Measurements from ENCODE around the gene RNF8. TPM values are rescaled to one million over a fixed set of nuclear protein-coding genes. Genes with fewer than 3 reads are reported as not detected.

RNF8 gene
- polyA plus RNA-seq, 3 donors: 4.2 to 4.9 (median 4.7) TPM

GRCh38 chr6:37357860-37358259, 4.1 kb downstream of the RNF8 start:
- Histone ChIP-seq H3K36me3 (replicated peaks in 1 of 2; ENCODE audit: control insufficient read depth in 1 of 2, insufficient read depth in 2 of 2, low read length in 2 of 2) (peaks cover 12 to 29% of the 10 kb centered on the region in 2 donors), H4K20me1 (ENCODE audit: insufficient read depth, low read length) (no peaks in the 10 kb centered on the region), H3K4me3 (replicated peaks in 1 of 3; ENCODE audit: low read depth in 2 of 3, low read length in 3 of 3) (no peak overlapping the region), H3K27me3 (ENCODE audit: control insufficient read depth in 2 of 2, insufficient read depth in 2 of 2, low read length in 2 of 2) (no peaks in the 10 kb centered on the region), H3K9ac (ENCODE audit: insufficient read depth, low read length, poor library complexity, severe bottlenecking) (no peak overlapping the region), H2AFZ (ENCODE audit: insufficient read depth, low read depth, low read length, poor library complexity, severe bottlenecking) (no peak overlapping the region), H3K79me2 (ENCODE audit: insufficient read depth, low read length) (peaks cover 40% of the 10 kb centered on the region), H3K4me1 (ENCODE audit: control insufficient read depth in 1 of 2, insufficient read depth in 2 of 2, low read length in 2 of 2) (peaks cover 11 to 15% of the 10 kb centered on the region in 2 donors), H3K27ac (ENCODE audit: low read depth in 1 of 2, low read length in 2 of 2) (no peak overlapping the region), H3K4me2 (replicated peaks; ENCODE audit: extremely low read depth, low read length, poor library complexity, severe bottlenecking) (no peak overlapping the region), H3K9me3 (replicated peaks in 1 of 2; ENCODE audit: control insufficient read depth in 1 of 2, insufficient read depth in 1 of 2, low read length in 2 of 2) (no peaks in the 10 kb centered on the region)
- Mint-ChIP-seq H3K27me3 (ENCODE audit: low read depth in 3 of 3) (peaks cover 8 to 18% (median 11%) of the 10 kb centered on the region in 3 donors), H3K9me3 (no peaks in the 10 kb centered on the region), H3K4me3 (no peak overlapping the region), H3K27ac (peak overlapping the region in 1 of 7 donors; percentile 15), H3K4me1 (peaks cover 27% of the 10 kb centered on the region), H3K36me3 (peaks cover 22 to 25% of the 10 kb centered on the region in 2 donors)
- no CpG with 5 or more reads among the region's 2 CpGs for WGBS (ENCODE audit: insufficient coverage)
- no peak for DNase-seq
- TF ChIP-seq, protein P1, sequence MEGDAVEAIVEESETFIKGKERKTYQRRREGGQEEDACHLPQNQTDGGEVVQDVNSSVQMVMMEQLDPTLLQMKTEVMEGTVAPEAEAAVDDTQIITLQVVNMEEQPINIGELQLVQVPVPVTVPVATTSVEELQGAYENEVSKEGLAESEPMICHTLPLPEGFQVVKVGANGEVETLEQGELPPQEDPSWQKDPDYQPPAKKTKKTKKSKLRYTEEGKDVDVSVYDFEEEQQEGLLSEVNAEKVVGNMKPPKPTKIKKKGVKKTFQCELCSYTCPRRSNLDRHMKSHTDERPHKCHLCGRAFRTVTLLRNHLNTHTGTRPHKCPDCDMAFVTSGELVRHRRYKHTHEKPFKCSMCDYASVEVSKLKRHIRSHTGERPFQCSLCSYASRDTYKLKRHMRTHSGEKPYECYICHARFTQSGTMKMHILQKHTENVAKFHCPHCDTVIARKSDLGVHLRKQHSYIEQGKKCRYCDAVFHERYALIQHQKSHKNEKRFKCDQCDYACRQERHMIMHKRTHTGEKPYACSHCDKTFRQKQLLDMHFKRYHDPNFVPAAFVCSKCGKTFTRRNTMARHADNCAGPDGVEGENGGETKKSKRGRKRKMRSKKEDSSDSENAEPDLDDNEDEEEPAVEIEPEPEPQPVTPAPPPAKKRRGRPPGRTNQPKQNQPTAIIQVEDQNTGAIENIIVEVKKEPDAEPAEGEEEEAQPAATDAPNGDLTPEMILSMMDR (IDR thresholded peaks at IDR 0.05): no peak
- intact Hi-C loops (cut with micrococcal nuclease): no loop called here

DNA sequence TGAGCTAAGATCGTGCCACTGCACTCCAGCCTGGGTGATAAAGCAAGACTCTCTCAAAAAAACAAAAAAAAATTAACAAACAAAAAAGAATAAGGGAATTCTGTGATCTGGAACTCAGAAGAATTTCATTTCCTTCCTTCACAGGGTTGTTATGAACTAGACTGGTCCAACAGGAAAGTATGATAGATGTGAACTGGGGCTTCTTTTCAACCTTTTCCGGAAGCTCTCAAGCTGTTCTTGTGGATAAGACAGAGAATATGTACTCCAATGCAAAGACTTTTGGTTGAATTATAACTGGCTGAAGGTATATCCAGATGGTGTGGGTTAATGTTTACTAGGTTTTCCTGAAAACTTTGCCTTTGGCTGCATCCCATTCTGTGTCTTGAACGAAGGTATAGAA, 5.3 kb downstream of the RNF8 start:
- Histone ChIP-seq H2AFZ (ENCODE audit: insufficient read depth, low read depth, low read length, poor library complexity, severe bottlenecking) (no peak overlapping the region), H3K4me1 (ENCODE audit: control insufficient read depth in 1 of 2, insufficient read depth in 2 of 2, low read length in 2 of 2) (peaks cover 6 to 9% of the 10 kb centered on the region in 2 donors), H4K20me1 (ENCODE audit: insufficient read depth, low read length) (no peaks in the 10 kb centered on the region), H3K4me3 (replicated peaks in 1 of 3; ENCODE audit: low read depth in 2 of 3, low read length in 3 of 3) (no peak overlapping the region), H3K27me3 (ENCODE audit: control insufficient read depth in 2 of 2, insufficient read depth in 2 of 2, low read length in 2 of 2) (no peaks in the 10 kb centered on the region), H3K27ac (ENCODE audit: low read depth in 1 of 2, low read length in 2 of 2) (no peak overlapping the region), H3K9ac (ENCODE audit: insufficient read depth, low read length, poor library complexity, severe bottlenecking) (no peak overlapping the region), H3K36me3 (replicated peaks in 1 of 2; ENCODE audit: control insufficient read depth in 1 of 2, insufficient read depth in 2 of 2, low read length in 2 of 2) (peaks cover 17 to 38% of the 10 kb centered on the region in 2 donors), H3K9me3 (replicated peaks in 1 of 2; ENCODE audit: control insufficient read depth in 1 of 2, insufficient read depth in 1 of 2, low read length in 2 of 2) (no peaks in the 10 kb centered on the region), H3K4me2 (replicated peaks; ENCODE audit: extremely low read depth, low read length, poor library complexity, severe bottlenecking) (no peak overlapping the region), H3K79me2 (ENCODE audit: insufficient read depth, low read length) (peaks cover 39% of the 10 kb centered on the region)
- Mint-ChIP-seq H3K4me3 (no peak overlapping the region), H3K36me3 (peaks cover 33 to 34% of the 10 kb centered on the region in 2 donors), H3K4me1 (peaks cover 22% of the 10 kb centered on the region), H3K27me3 (ENCODE audit: low read depth in 3 of 3) (peaks cover 4 to 11% (median 6%) of the 10 kb centered on the region in 3 donors), H3K27ac (no peak overlapping the region), H3K9me3 (no peaks in the 10 kb centered on the region)
- WGBS (ENCODE audit: insufficient coverage): 38% methylated on average over 2 of the region's 3 CpGs
- TF ChIP-seq, protein P1 (IDR thresholded peaks at IDR 0.05): no peak
- intact Hi-C loops (cut with micrococcal nuclease): no loop called here
- no peak for DNase-seq

Measured in CD14-positive monocyte (primary cell).